ENCODE results near the gene CAPN1.

GRCh38 chr11:65150509-65151299, 31.0 kb upstream of the CAPN1 start:
- no peak for TF ChIP-seq EP300 (IDR thresholded peaks at IDR 0.05)
- TF ChIP-seq POLR2A (IDR thresholded peaks at IDR 0.05) = no peak
- no peak for TF ChIP-seq POLR2AphosphoS5 (IDR thresholded peaks at IDR 0.05)

Data from suprapubic skin (tissue), 4 donors.